Progenitor cell of endocrine pancreas (in vitro differentiated cells): Measurements from ENCODE around the gene NSMCE1. TPM values are rescaled to one million over a fixed set of nuclear protein-coding genes. Genes with fewer than 3 reads are reported as not detected.

Experiments
- DNase-seq: peaks from one replicate; pipeline ENCODE4 v3.0.0; 2021; ENCODE audit warnings: low spot score; ENCODE audit not compliant: unreplicated experiment
- H3K27ac Mint-ChIP-seq: 2 replicates; pipeline ENCODE4 v1.8.0; 2021; ENCODE audit warnings: mild to moderate bottlenecking, moderate library complexity, mixed read lengths
- H3K27me3 Mint-ChIP-seq: 2 replicates; pipeline ENCODE4 v1.8.0; 2021; ENCODE audit warnings: mixed read lengths
- H3K36me3 Mint-ChIP-seq: 2 replicates; pipeline ENCODE4 v1.8.0; 2022; ENCODE audit warnings: mixed read lengths; ENCODE audit not compliant: insufficient read depth
- H3K4me1 Mint-ChIP-seq: 2 replicates; pipeline ENCODE4 v1.8.0; 2021; ENCODE audit warnings: low read depth, mixed read lengths
- H3K4me3 Mint-ChIP-seq: 2 replicates; pipeline ENCODE4 v1.8.0; 2021; ENCODE audit warnings: low read depth, mild to moderate bottlenecking, moderate library complexity, mixed read lengths
- H3K9me3 Mint-ChIP-seq: 2 replicates; pipeline ENCODE4 v1.8.0; 2021; ENCODE audit warnings: low read depth, mixed read lengths
- total RNA-seq: library from RNA; stranded (reverse); gene quantifications from 2 replicates; pipeline ENCODE4 v1.2.1, GENCODE V29; 2021
- TF ChIP-seq, protein P1 (sequence below): fragments of 200-600 bp; sonication (generic); IDR thresholded peaks from one replicate; pipeline ENCODE4 v1.5.0; 2021; ENCODE audit warnings: antibody characterized with exemption, mild to moderate bottlenecking; ENCODE audit not compliant: unreplicated experiment

NSMCE1 gene
- total RNA-seq, 1 donor from 2014 or later: 26.2 TPM

DNA sequence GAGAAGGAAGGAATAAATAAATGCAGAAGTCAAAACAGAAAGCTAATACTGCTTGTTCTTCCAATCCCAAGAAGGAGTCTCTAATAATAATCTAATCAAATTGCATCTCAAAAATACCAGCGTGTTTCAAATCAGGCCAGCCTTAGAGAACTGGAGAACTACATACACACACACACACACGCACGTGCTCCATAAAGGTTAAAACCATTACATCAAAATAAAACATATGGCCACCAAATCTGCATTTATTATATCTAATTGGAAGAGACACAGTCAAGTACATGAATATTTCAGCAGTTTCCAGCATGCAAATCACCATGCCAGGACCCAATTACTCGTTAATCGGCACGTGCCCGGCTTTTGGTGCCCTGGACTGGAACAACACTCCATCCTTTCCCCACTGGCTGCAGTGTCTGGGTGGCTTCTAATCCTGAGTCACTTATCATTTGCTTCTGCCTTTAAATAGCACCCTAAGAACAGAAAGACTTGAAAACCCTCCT lies 85.6 kb downstream of the NSMCE1 start:
- no peaks in the 10 kb centered on the region for H3K4me1 Mint-ChIP-seq
- no peak overlapping the region for H3K27ac Mint-ChIP-seq
- H3K4me3 Mint-ChIP-seq: no peak overlapping the region
- no peaks in the 10 kb centered on the region for H3K36me3 Mint-ChIP-seq
- DNase-seq: no peak
- no peaks in the 10 kb centered on the region for H3K9me3 Mint-ChIP-seq
- peaks cover 10% of the 10 kb centered on the region for H3K27me3 Mint-ChIP-seq
- TF ChIP-seq, protein P1, sequence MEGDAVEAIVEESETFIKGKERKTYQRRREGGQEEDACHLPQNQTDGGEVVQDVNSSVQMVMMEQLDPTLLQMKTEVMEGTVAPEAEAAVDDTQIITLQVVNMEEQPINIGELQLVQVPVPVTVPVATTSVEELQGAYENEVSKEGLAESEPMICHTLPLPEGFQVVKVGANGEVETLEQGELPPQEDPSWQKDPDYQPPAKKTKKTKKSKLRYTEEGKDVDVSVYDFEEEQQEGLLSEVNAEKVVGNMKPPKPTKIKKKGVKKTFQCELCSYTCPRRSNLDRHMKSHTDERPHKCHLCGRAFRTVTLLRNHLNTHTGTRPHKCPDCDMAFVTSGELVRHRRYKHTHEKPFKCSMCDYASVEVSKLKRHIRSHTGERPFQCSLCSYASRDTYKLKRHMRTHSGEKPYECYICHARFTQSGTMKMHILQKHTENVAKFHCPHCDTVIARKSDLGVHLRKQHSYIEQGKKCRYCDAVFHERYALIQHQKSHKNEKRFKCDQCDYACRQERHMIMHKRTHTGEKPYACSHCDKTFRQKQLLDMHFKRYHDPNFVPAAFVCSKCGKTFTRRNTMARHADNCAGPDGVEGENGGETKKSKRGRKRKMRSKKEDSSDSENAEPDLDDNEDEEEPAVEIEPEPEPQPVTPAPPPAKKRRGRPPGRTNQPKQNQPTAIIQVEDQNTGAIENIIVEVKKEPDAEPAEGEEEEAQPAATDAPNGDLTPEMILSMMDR: no peak

DNA sequence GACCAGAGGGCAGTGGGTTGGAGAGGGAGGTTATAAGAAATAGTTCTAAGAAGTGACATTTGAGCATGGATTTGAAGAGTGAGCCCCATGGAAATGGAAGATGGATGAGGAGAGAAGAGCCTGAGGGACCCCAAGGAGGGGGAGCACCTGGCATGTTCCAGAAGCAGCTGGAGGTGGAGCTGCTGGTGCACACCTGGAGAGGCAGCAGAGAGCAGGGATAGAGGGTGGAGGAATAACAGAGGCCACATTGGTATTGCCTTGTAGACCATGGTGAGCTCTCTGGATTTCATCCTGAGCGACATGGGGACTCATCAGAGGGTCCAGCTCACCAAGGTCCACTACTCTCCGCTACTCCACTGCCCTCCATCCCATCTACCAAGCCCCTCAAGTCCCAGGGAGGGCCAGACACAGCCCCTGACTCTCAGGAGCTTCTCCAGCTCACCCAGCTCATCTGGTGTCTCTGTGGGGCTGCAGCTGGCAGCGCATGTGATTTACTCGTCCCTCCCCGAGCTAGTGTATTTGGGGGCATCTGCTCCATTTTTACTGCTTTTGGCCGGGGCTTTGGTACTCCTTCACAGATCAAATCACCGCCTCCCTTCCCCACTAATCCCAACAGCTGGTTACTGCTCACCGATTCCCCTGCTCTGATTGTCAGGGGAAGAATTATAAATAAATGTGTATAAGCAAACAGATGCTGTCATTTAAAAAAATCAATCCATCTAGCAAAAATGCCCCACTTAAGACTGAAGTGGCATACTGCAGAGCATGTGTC lies 87.4 kb downstream of the NSMCE1 start:
- Mint-ChIP-seq H3K27ac (no peak overlapping the region), H3K4me3 (no peak overlapping the region), H3K4me1 (no peaks in the 10 kb centered on the region), H3K36me3 (no peaks in the 10 kb centered on the region), H3K9me3 (no peaks in the 10 kb centered on the region), H3K27me3 (peaks cover 10% of the 10 kb centered on the region)
- TF ChIP-seq, protein P1: peak; percentile 24
- no peak for DNase-seq

DNA sequence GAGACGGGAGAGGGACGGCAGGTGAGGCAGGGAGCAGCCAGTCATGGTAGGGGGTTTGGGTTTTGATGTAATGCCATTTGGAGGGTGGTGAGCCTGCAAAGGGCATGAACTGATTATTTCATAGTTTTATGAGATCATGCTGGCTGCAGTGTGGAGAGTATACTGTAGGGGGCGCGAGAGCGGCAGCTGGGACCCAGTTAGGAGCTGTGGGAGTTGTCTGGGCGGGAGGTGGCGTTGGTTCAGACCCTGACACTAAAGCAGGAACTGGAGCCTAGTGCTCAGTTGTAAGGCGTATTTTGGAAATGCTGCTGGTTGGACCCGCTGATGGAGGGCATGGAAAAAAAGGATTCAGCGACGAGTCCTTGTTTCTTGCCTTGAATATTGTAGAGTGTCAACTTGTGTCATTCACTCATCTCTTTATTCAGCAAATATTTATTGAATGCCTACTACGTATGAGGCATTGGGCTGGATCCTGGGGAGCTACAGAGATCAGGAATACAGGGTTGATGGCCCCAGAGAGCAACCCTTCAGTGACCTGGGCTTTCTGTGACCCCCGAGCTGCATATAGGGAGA lies 89.0 kb downstream of the NSMCE1 start:
- H3K4me3 Mint-ChIP-seq: no peak overlapping the region
- H3K36me3 Mint-ChIP-seq: no peaks in the 10 kb centered on the region
- H3K9me3 Mint-ChIP-seq: no peaks in the 10 kb centered on the region
- H3K27me3 Mint-ChIP-seq: peaks cover 10% of the 10 kb centered on the region
- DNase-seq: peak; percentile 63
- TF ChIP-seq, protein P1: peak; percentile 79
- no peak overlapping the region for H3K27ac Mint-ChIP-seq
- no peaks in the 10 kb centered on the region for H3K4me1 Mint-ChIP-seq

DNA sequence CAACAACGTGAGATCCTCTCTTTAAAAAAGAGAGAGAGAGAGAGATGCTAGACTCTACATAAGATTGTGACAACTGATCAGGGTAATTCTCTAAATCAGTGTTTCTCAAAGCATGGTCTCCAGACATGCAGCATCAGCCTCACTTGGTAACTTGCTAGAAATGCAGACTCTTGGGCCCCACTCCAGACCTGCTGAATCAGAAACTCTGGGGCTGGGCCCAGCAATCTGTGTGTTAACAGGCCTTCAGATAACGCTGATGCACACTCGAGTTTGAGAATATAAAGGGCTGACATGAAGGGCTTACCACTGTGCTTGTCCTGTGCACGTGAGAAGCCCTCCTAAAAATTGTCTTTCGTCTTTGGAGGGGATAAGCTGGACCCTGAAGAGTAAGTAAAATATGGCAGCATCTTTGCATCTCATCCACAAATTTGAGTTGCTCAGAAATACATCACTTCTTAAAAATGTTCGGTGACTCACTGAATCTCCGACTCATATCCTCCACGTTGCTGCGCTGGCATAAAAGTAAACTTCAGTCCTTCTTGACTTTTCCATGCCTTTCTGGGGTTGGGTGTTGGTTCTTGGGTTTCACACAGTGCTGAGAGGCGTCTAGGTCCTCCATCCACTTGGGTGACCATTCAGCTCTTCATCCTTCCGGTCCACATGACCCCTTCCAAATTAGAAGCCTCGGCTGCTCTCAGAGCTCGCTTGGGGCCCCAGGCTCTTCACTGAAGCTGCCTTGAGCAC lies 91.4 kb downstream of the NSMCE1 start:
- H3K27me3 Mint-ChIP-seq: peaks cover 10% of the 10 kb centered on the region
- H3K4me1 Mint-ChIP-seq: no peaks in the 10 kb centered on the region
- no peak for DNase-seq
- TF ChIP-seq, protein P1: no peak
- no peaks in the 10 kb centered on the region for H3K36me3 Mint-ChIP-seq
- no peak overlapping the region for H3K27ac Mint-ChIP-seq
- H3K9me3 Mint-ChIP-seq: no peaks in the 10 kb centered on the region
- no peak overlapping the region for H3K4me3 Mint-ChIP-seq

DNA sequence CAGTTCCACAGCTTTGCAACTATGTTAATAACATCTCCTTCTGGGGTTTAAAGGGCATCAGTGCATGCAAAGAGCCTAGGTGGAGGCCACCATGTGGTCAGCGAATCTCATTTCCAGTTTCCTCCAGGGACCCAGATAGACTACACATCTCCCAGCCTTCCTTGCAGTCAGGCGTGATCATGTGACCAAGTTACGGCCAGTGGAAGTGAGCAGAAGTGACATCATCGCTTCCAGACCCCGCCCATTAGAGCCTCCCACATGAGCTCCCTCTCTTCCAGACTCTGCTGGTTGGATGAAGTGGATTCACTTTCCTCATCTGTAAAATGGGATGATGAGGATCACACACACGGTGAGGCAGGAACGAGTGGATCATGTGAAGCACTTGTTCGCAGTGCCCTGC lies 92.7 kb downstream of the NSMCE1 start:
- Mint-ChIP-seq H3K4me1 (no peaks in the 10 kb centered on the region), H3K27me3 (peaks cover 6% of the 10 kb centered on the region), H3K9me3 (peaks cover 3% of the 10 kb centered on the region), H3K27ac (no peak overlapping the region), H3K4me3 (no peak overlapping the region), H3K36me3 (no peaks in the 10 kb centered on the region)
- no peak for DNase-seq
- TF ChIP-seq, protein P1: no peak
